ENCODE results near the gene ARHGEF39. TPM values are rescaled to one million over a fixed set of nuclear protein-coding genes. Genes with fewer than 3 reads are reported as not detected.
"Not testable (repeated sequence)": the region's sequence is repeated elsewhere in the genome, so short reads cannot be mapped to it uniquely, and the experiment has no call there.

Gene ARHGEF39
- total RNA-seq, 1 donor from 2014 or later: 14.2 TPM

- not testable (repeated sequence) for H3K27ac Mint-ChIP-seq; H3K4me1 Mint-ChIP-seq (ENCODE audit: unreplicated experiment); H3K4me3 Mint-ChIP-seq; H3K27me3 Mint-ChIP-seq; DNase-seq (ENCODE audit: extremely low spot score, unreplicated experiment); H3K9me3 Mint-ChIP-seq
- peaks cover 10% of the 10 kb centered on the region for H3K36me3 Mint-ChIP-seq
These were observed 28.1 kb downstream of the ARHGEF39 start for GRCh38 chr9:35636877-35637246.

- DNase-seq (ENCODE audit: extremely low spot score, unreplicated experiment): no peak
- TF ChIP-seq, protein P1, sequence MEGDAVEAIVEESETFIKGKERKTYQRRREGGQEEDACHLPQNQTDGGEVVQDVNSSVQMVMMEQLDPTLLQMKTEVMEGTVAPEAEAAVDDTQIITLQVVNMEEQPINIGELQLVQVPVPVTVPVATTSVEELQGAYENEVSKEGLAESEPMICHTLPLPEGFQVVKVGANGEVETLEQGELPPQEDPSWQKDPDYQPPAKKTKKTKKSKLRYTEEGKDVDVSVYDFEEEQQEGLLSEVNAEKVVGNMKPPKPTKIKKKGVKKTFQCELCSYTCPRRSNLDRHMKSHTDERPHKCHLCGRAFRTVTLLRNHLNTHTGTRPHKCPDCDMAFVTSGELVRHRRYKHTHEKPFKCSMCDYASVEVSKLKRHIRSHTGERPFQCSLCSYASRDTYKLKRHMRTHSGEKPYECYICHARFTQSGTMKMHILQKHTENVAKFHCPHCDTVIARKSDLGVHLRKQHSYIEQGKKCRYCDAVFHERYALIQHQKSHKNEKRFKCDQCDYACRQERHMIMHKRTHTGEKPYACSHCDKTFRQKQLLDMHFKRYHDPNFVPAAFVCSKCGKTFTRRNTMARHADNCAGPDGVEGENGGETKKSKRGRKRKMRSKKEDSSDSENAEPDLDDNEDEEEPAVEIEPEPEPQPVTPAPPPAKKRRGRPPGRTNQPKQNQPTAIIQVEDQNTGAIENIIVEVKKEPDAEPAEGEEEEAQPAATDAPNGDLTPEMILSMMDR (conservative IDR thresholded peaks at IDR 0.05): no peak
- Mint-ChIP-seq H3K4me3 (no peak overlapping the region), H3K36me3 (peaks cover 7% of the 10 kb centered on the region), H3K9me3 (no peaks in the 10 kb centered on the region), H3K4me1 (ENCODE audit: unreplicated experiment) (no peaks in the 10 kb centered on the region), H3K27ac (no peak overlapping the region), H3K27me3 (peaks cover 5% of the 10 kb centered on the region)
These were observed 28.7 kb downstream of the ARHGEF39 start for GRCh38 chr9:35636135-35636876.

DNA sequence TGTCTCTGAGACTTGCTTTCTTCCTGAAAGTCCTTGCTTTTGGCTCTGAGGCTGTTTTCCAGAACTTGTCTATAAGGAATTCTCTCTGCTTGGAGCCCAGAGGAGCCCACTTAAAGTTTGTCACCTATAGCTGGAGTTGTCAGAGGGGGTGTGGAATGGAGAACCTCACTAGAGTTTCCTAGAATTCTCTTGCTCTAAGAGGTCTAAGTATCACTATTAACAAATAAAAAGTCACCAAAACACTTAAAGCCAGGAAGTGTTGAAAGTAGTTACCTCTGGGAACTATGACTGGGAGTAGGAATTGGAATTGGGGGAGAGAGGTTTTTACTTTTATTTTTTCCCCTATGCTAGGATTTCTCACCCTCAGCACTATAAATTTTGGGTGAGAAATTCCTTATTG is 29.3 kb downstream of the ARHGEF39 start:
- no peaks in the 10 kb centered on the region for H3K9me3 Mint-ChIP-seq
- H3K27ac Mint-ChIP-seq: no peak overlapping the region
- TF ChIP-seq, protein P1 (conservative IDR thresholded peaks at IDR 0.05): no peak
- peaks cover 5% of the 10 kb centered on the region for H3K27me3 Mint-ChIP-seq
- H3K36me3 Mint-ChIP-seq: peaks cover 7% of the 10 kb centered on the region
- DNase-seq (ENCODE audit: extremely low spot score, unreplicated experiment): no peak
- H3K4me3 Mint-ChIP-seq: no peak overlapping the region
- H3K4me1 Mint-ChIP-seq (ENCODE audit: unreplicated experiment): no peaks in the 10 kb centered on the region

- Mint-ChIP-seq H3K36me3 (no peaks in the 10 kb centered on the region), H3K27me3 (no peaks in the 10 kb centered on the region), H3K9me3 (no peaks in the 10 kb centered on the region), H3K4me1 (ENCODE audit: unreplicated experiment) (no peaks in the 10 kb centered on the region), H3K27ac (no peak overlapping the region), H3K4me3 (no peak overlapping the region)
- no peak for DNase-seq (ENCODE audit: extremely low spot score, unreplicated experiment)
- TF ChIP-seq, protein P1 (conservative IDR thresholded peaks at IDR 0.05): no peak
These were observed 35.4 kb downstream of the ARHGEF39 start for GRCh38 chr9:35629597-35629996.

- Mint-ChIP-seq H3K9me3 (no peaks in the 10 kb centered on the region), H3K27me3 (no peaks in the 10 kb centered on the region), H3K4me3 (no peak overlapping the region), H3K4me1 (ENCODE audit: unreplicated experiment) (no peaks in the 10 kb centered on the region), H3K27ac (no peak overlapping the region), H3K36me3 (no peaks in the 10 kb centered on the region)
- TF ChIP-seq, protein P1 (conservative IDR thresholded peaks at IDR 0.05): no peak
- no peak for DNase-seq (ENCODE audit: extremely low spot score, unreplicated experiment)
These were observed 36.5 kb downstream of the ARHGEF39 start for GRCh38 chr9:35628389-35628991.

GRCh38 chr9:35627575-35627974 is 37.4 kb downstream of the ARHGEF39 start:
- no peak overlapping the region for H3K4me3 Mint-ChIP-seq
- H3K27me3 Mint-ChIP-seq: no peaks in the 10 kb centered on the region
- H3K27ac Mint-ChIP-seq: no peak overlapping the region
- no peak for DNase-seq (ENCODE audit: extremely low spot score, unreplicated experiment)
- no peaks in the 10 kb centered on the region for H3K4me1 Mint-ChIP-seq (ENCODE audit: unreplicated experiment)
- TF ChIP-seq, protein P1 (conservative IDR thresholded peaks at IDR 0.05): no peak
- H3K9me3 Mint-ChIP-seq: no peaks in the 10 kb centered on the region
- no peaks in the 10 kb centered on the region for H3K36me3 Mint-ChIP-seq

Measured in type B pancreatic cell (in vitro differentiated cells).